IPS DF 19.7 (cell line): ENCODE results near the gene CST4.
"Not testable (repeated sequence)": the region's sequence is repeated elsewhere in the genome, so short reads cannot be mapped to it uniquely, and the experiment has no call there.

ENCODE experiments used
- DNase-seq: peaks from one replicate; pipeline ENCODE4 v3.0.0-alpha.2; 2013; ENCODE audit warnings: low read depth, low spot score

CST4 gene

GRCh38 chr20:23661002-23661429 is 27.8 kb downstream of the CST4 start:
- no peak for DNase-seq

GRCh38 chr20:23659989-23660837 is 28.6 kb downstream of the CST4 start:
- DNase-seq: no peak

GRCh38 chr20:23659610-23659988 is 29.2 kb downstream of the CST4 start:
- DNase-seq: not testable (repeated sequence)

- no peak for DNase-seq
These were observed 29.7 kb downstream of the CST4 start for GRCh38 chr20:23658989-23659609.

GRCh38 chr20:23658336-23658735 is 30.5 kb downstream of the CST4 start:
- DNase-seq: no peak

GRCh38 chr20:23657202-23657601 is 31.6 kb downstream of the CST4 start:
- DNase-seq: no peak

- DNase-seq: no peak
These were observed 32.5 kb downstream of the CST4 start for GRCh38 chr20:23656372-23656771.

- DNase-seq: no peak
These were observed 33.2 kb downstream of the CST4 start for GRCh38 chr20:23655491-23656211.

GRCh38 chr20:23654717-23655116 is 34.1 kb downstream of the CST4 start:
- no peak for DNase-seq

- DNase-seq: no peak
These were observed 34.8 kb downstream of the CST4 start for GRCh38 chr20:23654000-23654399.

- DNase-seq: no peak
These were observed 35.4 kb downstream of the CST4 start for GRCh38 chr20:23653400-23653938.

GRCh38 chr20:23652926-23653325 is 35.9 kb downstream of the CST4 start:
- no peak for DNase-seq

- no peak for DNase-seq
These were observed 36.5 kb downstream of the CST4 start for GRCh38 chr20:23652371-23652770.

- DNase-seq: no peak
These were observed 37.7 kb downstream of the CST4 start for GRCh38 chr20:23651117-23651516.

GRCh38 chr20:23649830-23650417 is 38.9 kb downstream of the CST4 start:
- DNase-seq: no peak

- no peak for DNase-seq
These were observed 39.6 kb downstream of the CST4 start for GRCh38 chr20:23649242-23649641.

- DNase-seq: no peak
These were observed 41.5 kb downstream of the CST4 start for GRCh38 chr20:23647346-23647745.

- DNase-seq: no peak
These were observed 42.5 kb downstream of the CST4 start for GRCh38 chr20:23646106-23646873.

- DNase-seq: no peak
These were observed 43.3 kb downstream of the CST4 start for GRCh38 chr20:23645575-23645974.

- no peak for DNase-seq
These were observed 44.7 kb downstream of the CST4 start for GRCh38 chr20:23644164-23644563.

GRCh38 chr20:23643659-23644058 is 45.2 kb downstream of the CST4 start:
- DNase-seq: no peak
